ENCODE data around the gene ISG15.

DNA sequence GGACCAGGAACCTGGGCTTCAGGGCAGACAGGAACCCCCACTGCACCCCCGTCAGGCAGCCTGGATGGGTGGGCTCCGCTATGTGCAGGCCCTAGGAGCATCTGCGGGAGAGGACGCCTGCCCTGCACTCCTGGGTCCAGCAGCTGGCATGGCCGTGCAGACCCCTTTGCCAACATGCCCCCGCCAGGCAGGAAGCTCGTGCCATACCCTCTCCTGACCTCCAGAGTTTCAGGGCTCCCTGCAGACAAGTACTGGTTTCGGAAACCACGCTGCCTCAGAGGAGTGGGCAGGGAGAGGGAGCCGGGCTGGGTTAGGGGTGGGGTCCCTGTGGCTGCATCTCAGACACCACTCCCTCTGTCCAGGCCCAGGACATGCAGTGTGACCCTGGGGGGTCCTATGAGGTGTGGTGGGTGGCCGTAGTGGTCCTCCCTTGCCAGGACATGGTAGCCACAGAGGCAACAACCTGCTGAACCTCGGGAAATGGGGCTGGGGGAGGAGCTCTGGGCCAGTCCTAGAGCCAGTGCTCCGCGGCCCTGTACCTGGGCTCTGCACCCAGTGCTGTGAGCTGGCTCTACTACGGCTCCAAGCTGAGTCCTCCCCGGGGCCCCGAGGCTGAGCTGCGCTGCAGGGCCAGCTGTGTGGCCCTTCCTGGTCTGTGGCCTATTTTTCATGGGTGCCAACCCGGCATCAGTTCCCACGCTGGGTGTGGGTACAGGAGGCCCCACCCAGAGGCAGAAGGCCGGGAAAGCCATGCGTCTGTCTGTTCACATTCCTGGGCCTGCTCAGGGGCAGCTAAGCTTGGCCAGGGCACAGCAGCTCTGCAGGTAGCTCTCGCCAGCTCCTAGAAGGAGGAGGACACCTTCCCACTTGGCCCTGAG, 45.6 kb upstream of the ISG15 start:
- TF ChIP-seq POLR2AphosphoS5 (IDR thresholded peaks at IDR 0.05; ENCODE audit: low read depth, low read length) (no peak), POLR2A (IDR thresholded peaks at IDR 0.05; ENCODE audit: low read depth, low read length) (no peak)
